Neural crest cell (in vitro differentiated cells): ENCODE data around the gene CLEC4G. TPM values are rescaled to one million over a fixed set of nuclear protein-coding genes. Genes with fewer than 3 reads are reported as not detected.

Source experiments
- DNase-seq: peaks from one replicate; pipeline ENCODE4 v3.0.0; 2021; ENCODE audit warnings: low read depth, mixed read lengths, low spot score
- H3K27ac Mint-ChIP-seq: one replicate; pipeline ENCODE4 v1.8.0; 2021; ENCODE audit warnings: mild to moderate bottlenecking, mixed read lengths; ENCODE audit not compliant: unreplicated experiment
- H3K27me3 Mint-ChIP-seq: 2 replicates; pipeline ENCODE4 v1.8.0; 2021; ENCODE audit warnings: low read depth, mild to moderate bottlenecking, mixed read lengths
- H3K36me3 Mint-ChIP-seq: 2 replicates; pipeline ENCODE4 v1.8.0; 2021; ENCODE audit warnings: low read depth, mild to moderate bottlenecking, mixed read lengths
- H3K4me1 Mint-ChIP-seq: 2 replicates; pipeline ENCODE4 v1.8.0; 2021; ENCODE audit warnings: mixed read lengths
- H3K4me3 Mint-ChIP-seq: one replicate; pipeline ENCODE4 v1.8.0; 2021; ENCODE audit warnings: mild to moderate bottlenecking, mixed read lengths
- H3K9me3 Mint-ChIP-seq: 2 replicates; pipeline ENCODE4 v1.8.0; 2021; ENCODE audit warnings: mixed read lengths
- total RNA-seq: library from RNA; stranded (reverse); gene quantifications from 2 replicates; pipeline ENCODE4 v1.2.1, GENCODE V29; 2021
- TF ChIP-seq, protein P1 (sequence below): fragments of 200-600 bp; sonication (generic); conservative IDR thresholded peaks from 2 replicates; pipeline ENCODE4 v1.5.0; 2021; ENCODE audit warnings: antibody characterized with exemption, mild to moderate bottlenecking

Gene CLEC4G
- total RNA-seq, 1 donor from 2014 or later, result not detected

DNA sequence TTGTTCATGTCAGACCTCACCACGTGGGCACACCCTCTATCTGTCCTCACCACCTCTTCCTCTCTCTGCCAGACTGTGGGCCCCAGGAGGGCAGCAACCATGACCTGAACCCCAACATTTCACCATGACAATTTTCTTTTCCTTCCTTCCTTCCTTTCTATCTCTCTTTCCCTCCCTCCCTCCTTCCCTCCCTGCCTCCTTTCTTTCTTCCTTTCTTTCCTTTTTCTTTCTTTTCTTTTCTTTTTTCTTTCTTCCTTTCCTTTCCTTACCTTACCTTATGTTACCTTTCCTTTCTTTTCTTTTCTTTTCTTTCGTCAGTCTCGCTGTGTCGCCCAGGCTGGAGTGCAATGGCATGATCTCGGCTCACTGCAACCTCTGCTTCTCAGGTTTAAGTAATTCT is 21.3 kb downstream of the CLEC4G start:
- peaks cover 19% of the 10 kb centered on the region for H3K27me3 Mint-ChIP-seq
- H3K9me3 Mint-ChIP-seq, result no peaks in the 10 kb centered on the region
- no peaks in the 10 kb centered on the region for H3K36me3 Mint-ChIP-seq
- no peaks in the 10 kb centered on the region for H3K4me1 Mint-ChIP-seq
- no peak overlapping the region for H3K27ac Mint-ChIP-seq
- no peak overlapping the region for H3K4me3 Mint-ChIP-seq
- TF ChIP-seq, protein P1, sequence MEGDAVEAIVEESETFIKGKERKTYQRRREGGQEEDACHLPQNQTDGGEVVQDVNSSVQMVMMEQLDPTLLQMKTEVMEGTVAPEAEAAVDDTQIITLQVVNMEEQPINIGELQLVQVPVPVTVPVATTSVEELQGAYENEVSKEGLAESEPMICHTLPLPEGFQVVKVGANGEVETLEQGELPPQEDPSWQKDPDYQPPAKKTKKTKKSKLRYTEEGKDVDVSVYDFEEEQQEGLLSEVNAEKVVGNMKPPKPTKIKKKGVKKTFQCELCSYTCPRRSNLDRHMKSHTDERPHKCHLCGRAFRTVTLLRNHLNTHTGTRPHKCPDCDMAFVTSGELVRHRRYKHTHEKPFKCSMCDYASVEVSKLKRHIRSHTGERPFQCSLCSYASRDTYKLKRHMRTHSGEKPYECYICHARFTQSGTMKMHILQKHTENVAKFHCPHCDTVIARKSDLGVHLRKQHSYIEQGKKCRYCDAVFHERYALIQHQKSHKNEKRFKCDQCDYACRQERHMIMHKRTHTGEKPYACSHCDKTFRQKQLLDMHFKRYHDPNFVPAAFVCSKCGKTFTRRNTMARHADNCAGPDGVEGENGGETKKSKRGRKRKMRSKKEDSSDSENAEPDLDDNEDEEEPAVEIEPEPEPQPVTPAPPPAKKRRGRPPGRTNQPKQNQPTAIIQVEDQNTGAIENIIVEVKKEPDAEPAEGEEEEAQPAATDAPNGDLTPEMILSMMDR, result no peak
- DNase-seq, result no peak

GRCh38 chr19:7709932-7710460 is 21.9 kb downstream of the CLEC4G start:
- H3K36me3 Mint-ChIP-seq, result no peaks in the 10 kb centered on the region
- no peaks in the 10 kb centered on the region for H3K9me3 Mint-ChIP-seq
- H3K4me1 Mint-ChIP-seq, result no peaks in the 10 kb centered on the region
- H3K27ac Mint-ChIP-seq, result no peak overlapping the region
- TF ChIP-seq, protein P1, result no peak
- no peak for DNase-seq
- no peak overlapping the region for H3K4me3 Mint-ChIP-seq
- peaks cover 23% of the 10 kb centered on the region for H3K27me3 Mint-ChIP-seq

- Mint-ChIP-seq H3K4me3 (no peak overlapping the region), H3K27me3 (peaks cover 39% of the 10 kb centered on the region), H3K9me3 (no peaks in the 10 kb centered on the region), H3K4me1 (no peaks in the 10 kb centered on the region), H3K36me3 (no peaks in the 10 kb centered on the region), H3K27ac (peak overlapping the region; percentile 57)
- no peak for DNase-seq
- TF ChIP-seq, protein P1, result no peak
Observed at GRCh38 chr19:7706955-7707456, 24.9 kb downstream of the CLEC4G start.

GRCh38 chr19:7706188-7706954 is 25.5 kb downstream of the CLEC4G start:
- TF ChIP-seq, protein P1, result no peak
- Mint-ChIP-seq H3K4me1 (no peaks in the 10 kb centered on the region), H3K27ac (peak overlapping the region; percentile 57), H3K27me3 (peaks cover 42% of the 10 kb centered on the region), H3K9me3 (no peaks in the 10 kb centered on the region), H3K4me3 (no peak overlapping the region), H3K36me3 (no peaks in the 10 kb centered on the region)
- DNase-seq, result no peak

- Mint-ChIP-seq H3K36me3 (no peaks in the 10 kb centered on the region), H3K9me3 (no peaks in the 10 kb centered on the region), H3K4me1 (no peaks in the 10 kb centered on the region), H3K4me3 (no peak overlapping the region), H3K27ac (no peak overlapping the region), H3K27me3 (peaks cover 40% of the 10 kb centered on the region)
- TF ChIP-seq, protein P1, result no peak
- DNase-seq, result no peak
Observed at GRCh38 chr19:7705387-7706187, 26.3 kb downstream of the CLEC4G start.
